Tibial artery (tissue), 4 donors: ENCODE data around the gene SPPL2C.

Experiments used
- DNase-seq, 2 donors: peaks; one replicate each; pipeline ENCODE4 v3.0.0-alpha.2; 2019
- H3K27ac ChIP-seq, 2 donors: fragments of 200-600 bp; sonication (generic) in 1 of 2; 1 replicate in 1 of 2; 2 replicates in 1 of 2; pipeline ENCODE4 v1.5.1; 2018 to 2019; ENCODE audit warnings: mild to moderate bottlenecking in 1 of 2
- H3K27me3 ChIP-seq, 2 donors: fragments of 200-600 bp; sonication (generic) in 1 of 2; one replicate each; pipeline versions ENCODE4 v1.5.1 to v1.6.0; 2016 to 2019
- H3K36me3 ChIP-seq, 3 donors: fragments of 200-600 bp; sonication (generic) in 2 of 3; one replicate each; pipeline ENCODE4 v1.5.1; 2016 to 2019; ENCODE audit warnings: mild to moderate bottlenecking in 2 of 3
- H3K4me1 ChIP-seq, 4 donors: fragments of 200-600 bp; sonication (generic) in 2 of 4; 1 replicate in 3 of 4; 2 replicates in 1 of 4; pipeline ENCODE4 v1.5.1; 2016 to 2019
- H3K4me3 ChIP-seq, 2 donors: fragments of 200-600 bp; sonication (generic) in 1 of 2; 1 replicate in 1 of 2; 2 replicates in 1 of 2; pipeline ENCODE4 v1.5.1; 2018 to 2019; ENCODE audit warnings: mild to moderate bottlenecking in 2 of 2
- H3K9me3 ChIP-seq, 3 donors: fragments of 200-600 bp; sonication (generic) in 1 of 3; one replicate each; pipeline ENCODE4 v1.5.1; 2016 to 2019
- intact Hi-C: fragments of 100-400 bp; cut with DNase I; formaldehyde crosslinking; loops from one replicate; pipeline ENCODE4 v1.15.0; 2023; ENCODE audit warnings: low total_unique reads
- TF ChIP-seq, protein P1 (sequence below), 2 experiments: fragments of 200-600 bp in 1 of 2; fragments of 450-650 bp in 1 of 2; IDR thresholded peaks; one replicate each; pipeline ENCODE4 v1.5.1; 2017 to 2019; ENCODE audit warnings: antibody characterized with exemption in 2 of 2, mild to moderate bottlenecking in 1 of 2, moderate library complexity in 1 of 2

The SPPL2C gene

GRCh38 chr17:45870342-45870974, 25.8 kb downstream of the SPPL2C start:
- no peak overlapping the region for H3K4me3 ChIP-seq
- TF ChIP-seq, protein P1, sequence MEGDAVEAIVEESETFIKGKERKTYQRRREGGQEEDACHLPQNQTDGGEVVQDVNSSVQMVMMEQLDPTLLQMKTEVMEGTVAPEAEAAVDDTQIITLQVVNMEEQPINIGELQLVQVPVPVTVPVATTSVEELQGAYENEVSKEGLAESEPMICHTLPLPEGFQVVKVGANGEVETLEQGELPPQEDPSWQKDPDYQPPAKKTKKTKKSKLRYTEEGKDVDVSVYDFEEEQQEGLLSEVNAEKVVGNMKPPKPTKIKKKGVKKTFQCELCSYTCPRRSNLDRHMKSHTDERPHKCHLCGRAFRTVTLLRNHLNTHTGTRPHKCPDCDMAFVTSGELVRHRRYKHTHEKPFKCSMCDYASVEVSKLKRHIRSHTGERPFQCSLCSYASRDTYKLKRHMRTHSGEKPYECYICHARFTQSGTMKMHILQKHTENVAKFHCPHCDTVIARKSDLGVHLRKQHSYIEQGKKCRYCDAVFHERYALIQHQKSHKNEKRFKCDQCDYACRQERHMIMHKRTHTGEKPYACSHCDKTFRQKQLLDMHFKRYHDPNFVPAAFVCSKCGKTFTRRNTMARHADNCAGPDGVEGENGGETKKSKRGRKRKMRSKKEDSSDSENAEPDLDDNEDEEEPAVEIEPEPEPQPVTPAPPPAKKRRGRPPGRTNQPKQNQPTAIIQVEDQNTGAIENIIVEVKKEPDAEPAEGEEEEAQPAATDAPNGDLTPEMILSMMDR (IDR thresholded peaks at IDR 0.05): no peak
- no peaks in the 10 kb centered on the region for H3K36me3 ChIP-seq
- intact Hi-C loops: no loop called here
- no peak for DNase-seq
- H3K27me3 ChIP-seq: peaks cover 0 to 47% of the 10 kb centered on the region in 2 donors
- H3K27ac ChIP-seq: no peak overlapping the region
- H3K9me3 ChIP-seq: no peaks in the 10 kb centered on the region
- H3K4me1 ChIP-seq: no peaks in the 10 kb centered on the region

- no peak for DNase-seq
- Histone ChIP-seq H3K4me3 (no peak overlapping the region), H3K9me3 (no peaks in the 10 kb centered on the region), H3K27ac (no peak overlapping the region), H3K4me1 (no peaks in the 10 kb centered on the region), H3K36me3 (no peaks in the 10 kb centered on the region), H3K27me3 (peaks cover 0 to 45% of the 10 kb centered on the region in 2 donors)
- TF ChIP-seq, protein P1 (IDR thresholded peaks at IDR 0.05): no peak
- intact Hi-C loops: no loop called here
These were observed 27.0 kb downstream of the SPPL2C start for GRCh38 chr17:45871718-45872117.

GRCh38 chr17:45873728-45874127, 29.0 kb downstream of the SPPL2C start:
- DNase-seq: no peak
- H3K27me3 ChIP-seq: peaks cover 0 to 58% of the 10 kb centered on the region in 2 donors
- H3K4me1 ChIP-seq: no peaks in the 10 kb centered on the region
- no peaks in the 10 kb centered on the region for H3K9me3 ChIP-seq
- intact Hi-C loops: no loop called here
- H3K4me3 ChIP-seq: no peak overlapping the region
- TF ChIP-seq, protein P1 (IDR thresholded peaks at IDR 0.05): no peak
- H3K27ac ChIP-seq: no peak overlapping the region
- H3K36me3 ChIP-seq: no peaks in the 10 kb centered on the region

DNA sequence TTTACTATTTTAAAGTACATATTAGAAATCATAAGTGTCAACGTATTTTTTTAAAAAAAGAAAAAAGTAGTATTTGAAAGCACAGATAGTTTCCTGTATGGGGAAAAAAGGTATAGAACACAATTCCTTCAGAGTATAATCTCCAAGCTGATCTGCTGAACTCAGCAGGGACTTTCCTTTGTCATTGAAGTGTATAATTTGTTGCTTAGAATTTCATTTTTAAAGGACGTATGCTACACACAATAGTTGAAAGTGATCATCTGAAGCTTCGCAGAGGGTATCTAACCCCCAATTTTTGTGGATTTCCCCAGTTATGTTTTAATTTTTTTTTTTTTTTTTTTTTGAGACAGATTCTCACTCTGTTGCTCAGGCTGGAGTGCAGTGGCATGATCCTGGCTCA, 29.5 kb downstream of the SPPL2C start:
- no peaks in the 10 kb centered on the region for H3K4me1 ChIP-seq
- H3K4me3 ChIP-seq: no peak overlapping the region
- H3K9me3 ChIP-seq: no peaks in the 10 kb centered on the region
- H3K27me3 ChIP-seq: peaks cover 0 to 58% of the 10 kb centered on the region in 2 donors
- intact Hi-C loops: no loop called here
- H3K27ac ChIP-seq: no peak overlapping the region
- no peak for DNase-seq
- TF ChIP-seq, protein P1 (IDR thresholded peaks at IDR 0.05): no peak
- no peaks in the 10 kb centered on the region for H3K36me3 ChIP-seq

- Histone ChIP-seq H3K4me3 (no peak overlapping the region), H3K27ac (no peak overlapping the region), H3K4me1 (no peaks in the 10 kb centered on the region), H3K9me3 (no peaks in the 10 kb centered on the region), H3K27me3 (peaks cover 0 to 61% of the 10 kb centered on the region in 2 donors), H3K36me3 (no peaks in the 10 kb centered on the region)
- intact Hi-C loops: loop anchor here (5.0 kb wide), 1 partner anchor 196 kb away; no protein-coding TSS in a partner anchor
- no peak for DNase-seq
- TF ChIP-seq, protein P1 (IDR thresholded peaks at IDR 0.05): no peak
These were observed 31.9 kb downstream of the SPPL2C start for GRCh38 chr17:45876539-45876938.
